ENCODE data around the gene TANK. TPM values are rescaled to one million over a fixed set of nuclear protein-coding genes. Genes with fewer than 3 reads are reported as not detected.

TANK gene
- total and polyA plus RNA-seq, 2 of the 13 experiments (the other 11 are each of a cell fraction or from before 2014, with no cell fraction given): 66.9 to 96.1 TPM

- TF ChIP-seq PREB (CRISPR knock-in tag; IDR thresholded peaks at IDR 0.05) (no peak; the same call in 1 of the 2 replicates), ZNF7 (CRISPR knock-in tag; IDR thresholded peaks at IDR 0.05) (0 out of 2 replicates have a peak, but pooled peaks have one; percentile 13), MTF2 (CRISPR knock-in tag; IDR thresholded peaks at IDR 0.05; ENCODE audit: borderline replicate concordance) (peak; percentile 97), FOXK1 (CRISPR knock-in tag; IDR thresholded peaks at IDR 0.05; ENCODE audit: borderline replicate concordance, low read depth) (peak; percentile 97), KAT8 (CRISPR knock-in tag; IDR thresholded peaks at IDR 0.05) (peak; percentile 84), XRCC5 (optimal IDR thresholded peaks at IDR 0.05; ENCODE audit: low read length) (peak; percentile 25), TCF12 (IDR thresholded peaks at IDR 0.05) (no peak), TCF12 (CRISPR knock-in tag; IDR thresholded peaks at IDR 0.05) (0 out of 2 replicates have a peak, but pooled peaks have one; percentile 20), SETDB1 (CRISPR knock-in tag; IDR thresholded peaks at IDR 0.05; ENCODE audit: borderline replicate concordance) (no peak), ZNF550 (CRISPR knock-in tag; IDR thresholded peaks at IDR 0.05; ENCODE audit: borderline replicate concordance) (no peak), ZHX1 (CRISPR knock-in tag; IDR thresholded peaks at IDR 0.05; ENCODE audit: low read depth) (no peak; the same call in 1 of the 2 replicates), TMF1 (CRISPR knock-in tag; IDR thresholded peaks at IDR 0.05; ENCODE audit: low read depth) (peak; percentile 62; the same call in 1 of the 2 replicates), ZNF549 (CRISPR knock-in tag; IDR thresholded peaks at IDR 0.05) (no peak), THRA (CRISPR knock-in tag; IDR thresholded peaks at IDR 0.05; ENCODE audit: borderline replicate concordance) (peak; percentile 67), POLR2G (IDR thresholded peaks at IDR 0.05; ENCODE audit: low read depth, low read length) (peak; percentile 97), THAP8 (CRISPR knock-in tag; IDR thresholded peaks at IDR 0.05; ENCODE audit: borderline replicate concordance) (no peak), ZNF44 (CRISPR knock-in tag; IDR thresholded peaks at IDR 0.05) (peak; percentile 68; the same call in 1 of the 2 replicates), YEATS4 (CRISPR knock-in tag; IDR thresholded peaks at IDR 0.05; ENCODE audit: borderline replicate concordance) (peak; percentile 92), ZNF563 (CRISPR knock-in tag; IDR thresholded peaks at IDR 0.05) (peak; percentile 96), U2AF1 (optimal IDR thresholded peaks at IDR 0.05; ENCODE audit: low read depth, low read length) (peak; percentile 84), ZNF883 (CRISPR knock-in tag; IDR thresholded peaks at IDR 0.05; ENCODE audit: not compliant biosample characterization) (peak; percentile 79), ZNF253 (CRISPR knock-in tag; IDR thresholded peaks at IDR 0.05; ENCODE audit: borderline replicate concordance) (peak; percentile 81; the same call in 1 of the 2 replicates), ZNF282 (IDR thresholded peaks at IDR 0.05; ENCODE audit: partially characterized antibody) (no peak), SNAPC5 (CRISPR knock-in tag; IDR thresholded peaks at IDR 0.05; ENCODE audit: borderline replicate concordance) (peak; percentile 43; the same call in 1 of the 2 replicates)
Observed at GRCh38 chr2:161160226-161161073, at the start of gene TANK (continued).

All from HepG2 (cell line).